ENCODE data around the gene RSRC2. TPM values are rescaled to one million over a fixed set of nuclear protein-coding genes. Genes with fewer than 3 reads are reported as not detected.

Gene RSRC2
- total and polyA plus RNA-seq, 9 of the 15 experiments (the other 6 are each of a cell fraction or from before 2014, with no cell fraction given), result 52.6 to 123 (median 80.3) TPM

DNA sequence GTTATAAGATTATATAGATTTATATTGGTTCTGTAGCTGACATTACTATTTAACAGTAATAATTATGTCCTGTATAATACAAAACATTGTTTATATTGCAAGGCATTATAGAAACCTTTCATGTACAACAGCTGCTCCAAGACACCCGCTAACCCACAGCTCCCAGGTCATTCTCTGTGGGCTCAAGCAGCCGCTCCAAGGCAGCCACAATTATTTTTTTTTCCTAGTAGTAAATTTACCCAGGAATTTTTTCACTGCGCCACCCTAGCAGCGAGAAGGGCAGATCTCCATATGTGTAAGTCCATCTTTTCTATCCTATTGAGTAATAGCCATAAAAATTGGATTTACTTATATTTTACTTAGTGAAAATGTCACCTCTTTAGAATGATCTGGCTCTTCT, 36.6 kb upstream of the RSRC2 start (continued):
- TF ChIP-seq, protein P1, sequence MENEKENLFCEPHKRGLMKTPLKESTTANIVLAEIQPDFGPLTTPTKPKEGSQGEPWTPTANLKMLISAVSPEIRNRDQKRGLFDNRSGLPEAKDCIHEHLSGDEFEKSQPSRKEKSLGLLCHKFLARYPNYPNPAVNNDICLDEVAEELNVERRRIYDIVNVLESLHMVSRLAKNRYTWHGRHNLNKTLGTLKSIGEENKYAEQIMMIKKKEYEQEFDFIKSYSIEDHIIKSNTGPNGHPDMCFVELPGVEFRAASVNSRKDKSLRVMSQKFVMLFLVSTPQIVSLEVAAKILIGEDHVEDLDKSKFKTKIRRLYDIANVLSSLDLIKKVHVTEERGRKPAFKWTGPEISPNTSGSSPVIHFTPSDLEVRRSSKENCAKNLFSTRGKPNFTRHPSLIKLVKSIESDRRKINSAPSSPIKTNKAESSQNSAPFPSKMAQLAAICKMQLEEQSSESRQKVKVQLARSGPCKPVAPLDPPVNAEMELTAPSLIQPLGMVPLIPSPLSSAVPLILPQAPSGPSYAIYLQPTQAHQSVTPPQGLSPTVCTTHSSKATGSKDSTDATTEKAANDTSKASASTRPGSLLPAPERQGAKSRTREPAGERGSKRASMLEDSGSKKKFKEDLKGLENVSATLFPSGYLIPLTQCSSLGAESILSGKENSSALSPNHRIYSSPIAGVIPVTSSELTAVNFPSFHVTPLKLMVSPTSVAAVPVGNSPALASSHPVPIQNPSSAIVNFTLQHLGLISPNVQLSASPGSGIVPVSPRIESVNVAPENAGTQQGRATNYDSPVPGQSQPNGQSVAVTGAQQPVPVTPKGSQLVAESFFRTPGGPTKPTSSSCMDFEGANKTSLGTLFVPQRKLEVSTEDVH (IDR thresholded peaks at IDR 0.05; ENCODE audit: low read depth, partially characterized antibody), result no peak
- TF ChIP-seq ETS2 (tag; IDR thresholded peaks at IDR 0.05; ENCODE audit: borderline replicate concordance, poor library complexity, severe bottlenecking) (no peak), FOSL1 (tag; conservative IDR thresholded peaks at IDR 0.05) (no peak), ZNF124 (CRISPR knock-in tag; IDR thresholded peaks at IDR 0.05) (no peak), FUS (optimal IDR thresholded peaks at IDR 0.05; ENCODE audit: low read depth, low read length) (no peak)
- TF ChIP-seq, protein P2, sequence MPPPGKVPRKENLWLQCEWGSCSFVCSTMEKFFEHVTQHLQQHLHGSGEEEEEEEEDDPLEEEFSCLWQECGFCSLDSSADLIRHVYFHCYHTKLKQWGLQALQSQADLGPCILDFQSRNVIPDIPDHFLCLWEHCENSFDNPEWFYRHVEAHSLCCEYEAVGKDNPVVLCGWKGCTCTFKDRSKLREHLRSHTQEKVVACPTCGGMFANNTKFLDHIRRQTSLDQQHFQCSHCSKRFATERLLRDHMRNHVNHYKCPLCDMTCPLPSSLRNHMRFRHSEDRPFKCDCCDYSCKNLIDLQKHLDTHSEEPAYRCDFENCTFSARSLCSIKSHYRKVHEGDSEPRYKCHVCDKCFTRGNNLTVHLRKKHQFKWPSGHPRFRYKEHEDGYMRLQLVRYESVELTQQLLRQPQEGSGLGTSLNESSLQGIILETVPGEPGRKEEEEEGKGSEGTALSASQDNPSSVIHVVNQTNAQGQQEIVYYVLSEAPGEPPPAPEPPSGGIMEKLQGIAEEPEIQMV (tag; conservative IDR thresholded peaks at IDR 0.05; ENCODE audit: low read depth), result no peak

DNA sequence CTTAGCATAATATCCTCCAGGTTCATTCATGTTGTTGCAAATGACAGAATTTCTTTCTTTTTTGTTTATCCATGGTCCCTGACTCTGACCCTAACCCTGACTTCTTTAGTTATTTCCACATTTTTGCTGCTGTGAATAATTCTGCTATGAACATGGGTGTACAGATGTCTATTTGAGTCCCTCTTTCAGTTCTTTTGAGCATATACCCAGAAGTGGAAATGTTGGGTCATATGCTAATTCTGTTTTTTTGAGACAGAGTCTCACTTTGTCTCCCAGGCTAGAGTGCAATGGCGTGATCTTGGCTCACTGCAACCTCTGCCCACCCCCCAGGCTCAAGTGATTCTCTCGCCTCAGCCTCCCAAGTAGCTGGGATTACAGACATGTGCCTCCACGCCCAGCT, 33.4 kb upstream of the RSRC2 start:
- no peak overlapping the region for H3K9ac ChIP-seq (ENCODE audit: insufficient read depth in 1 of 2, low read depth in 2 of 2, low read length in 2 of 2)
- no peak for FAIRE-seq
- CTCF ChIA-PET (ENCODE audit: low intra/inter-chr PET ratio), result interaction anchor here (0.6 kb wide), 1 partner anchor 24 kb away, joined by 6 read pairs; no protein-coding TSS in a partner anchor
- H4K20me1 ChIP-seq (replicated peaks; ENCODE audit: control insufficient read depth, insufficient read depth, low read length), result no peaks in the 10 kb centered on the region
- WGBS (ENCODE audit: insufficient coverage, low coverage, missing lambda C conversion rate), result 92% methylated on average over 3 of the region's 3 CpGs
- no peaks in the 10 kb centered on the region; a peak in 1 of 5 replicates for H3K4me1 ChIP-seq (replicated peaks in 1 of 2; ENCODE audit: control insufficient read depth in 2 of 2, insufficient read depth in 2 of 2, low read length in 2 of 2)
- no peak overlapping the region for H3K4me2 ChIP-seq (ENCODE audit: insufficient read depth, low read length)
- in situ Hi-C loops (cut with MboI) (no loop called here), intact Hi-C loops (cut with micrococcal nuclease) (no loop called here)
- H3K36me3 ChIP-seq (ENCODE audit: control insufficient read depth, insufficient read depth, low read length), result peaks cover 88% of the 10 kb centered on the region
- H3K4me3 ChIP-seq, result no peak overlapping the region
- DNase-seq (ENCODE audit: extremely low read depth in 1 of 4, low spot score in 3 of 4), result no peak
- no peak overlapping the region for H3K27ac ChIP-seq (ENCODE audit: extremely low read depth, low read depth, low read length)
- H2AFZ ChIP-seq (ENCODE audit: low read depth, low read length), result no peak overlapping the region
- no peaks in the 10 kb centered on the region for H3K79me2 ChIP-seq (ENCODE audit: control insufficient read depth, insufficient read depth, low read length)
- no peaks in the 10 kb centered on the region for H3K27me3 ChIP-seq (ENCODE audit: control insufficient read depth in 2 of 2, insufficient read depth in 2 of 2, low read length in 2 of 2)
- POLR2A ChIA-PET, result interaction anchor here (0.6 kb wide), 1 partner anchor 440 kb away, joined by 3 read pairs; no protein-coding TSS in a partner anchor
- BruUV-seq (replicated peaks), result no TSS peak
- H3K9me3 ChIP-seq (replicated peaks; ENCODE audit: control insufficient read depth, insufficient read depth, low read depth, low read length), result no peaks in the 10 kb centered on the region
- ATAC-seq, result no peak
- no peaks in the 10 kb centered on the region for H3K9me1 ChIP-seq (ENCODE audit: control insufficient read depth, insufficient read depth, low read length)
- TF ChIP-seq SMARCE1 (IDR thresholded peaks at IDR 0.05) (no peak), ZNF75A (CRISPR knock-in tag; IDR thresholded peaks at IDR 0.05) (no peak), ZNF695 (CRISPR knock-in tag; IDR thresholded peaks at IDR 0.05) (no peak), ATF7 (IDR thresholded peaks at IDR 0.05) (no peak), CREM (IDR thresholded peaks at IDR 0.05; ENCODE audit: low read depth) (no peak), C11orf30 (IDR thresholded peaks at IDR 0.05; ENCODE audit: low read depth) (no peak), MAFK (IDR thresholded peaks at IDR 0.05; ENCODE audit: low read length) (no peak)
- TF ChIP-seq, protein P3, sequence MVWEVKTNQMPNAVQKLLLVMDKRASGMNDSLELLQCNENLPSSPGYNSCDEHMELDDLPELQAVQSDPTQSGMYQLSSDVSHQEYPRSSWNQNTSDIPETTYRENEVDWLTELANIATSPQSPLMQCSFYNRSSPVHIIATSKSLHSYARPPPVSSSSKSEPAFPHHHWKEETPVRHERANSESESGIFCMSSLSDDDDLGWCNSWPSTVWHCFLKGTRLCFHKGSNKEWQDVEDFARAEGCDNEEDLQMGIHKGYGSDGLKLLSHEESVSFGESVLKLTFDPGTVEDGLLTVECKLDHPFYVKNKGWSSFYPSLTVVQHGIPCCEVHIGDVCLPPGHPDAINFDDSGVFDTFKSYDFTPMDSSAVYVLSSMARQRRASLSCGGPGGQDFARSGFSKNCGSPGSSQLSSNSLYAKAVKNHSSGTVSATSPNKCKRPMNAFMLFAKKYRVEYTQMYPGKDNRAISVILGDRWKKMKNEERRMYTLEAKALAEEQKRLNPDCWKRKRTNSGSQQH (CRISPR knock-in tag; IDR thresholded peaks at IDR 0.05), result no peak
- TF ChIP-seq, protein P4, sequence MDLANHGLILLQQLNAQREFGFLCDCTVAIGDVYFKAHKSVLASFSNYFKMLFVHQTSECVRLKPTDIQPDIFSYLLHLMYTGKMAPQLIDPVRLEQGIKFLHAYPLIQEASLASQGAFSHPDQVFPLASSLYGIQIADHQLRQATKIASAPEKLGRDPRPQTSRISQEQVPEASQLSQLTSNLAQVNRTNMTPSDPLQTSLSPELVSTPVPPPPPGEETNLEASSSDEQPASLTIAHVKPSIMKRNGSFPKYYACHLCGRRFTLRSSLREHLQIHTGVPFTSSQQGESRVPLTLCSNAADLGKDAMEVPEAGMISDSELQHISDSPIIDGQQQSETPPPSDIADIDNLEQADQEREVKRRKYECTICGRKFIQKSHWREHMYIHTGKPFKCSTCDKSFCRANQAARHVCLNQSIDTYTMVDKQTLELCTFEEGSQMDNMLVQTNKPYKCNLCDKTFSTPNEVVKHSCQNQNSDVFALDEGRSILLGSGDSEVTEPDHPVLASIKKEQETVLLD (IDR thresholded peaks at IDR 0.05), result no peak

All from K562 (cell line).